ENCODE data around the gene ZNF808.
"Not testable (repeated sequence)": the region's sequence is repeated elsewhere in the genome, so short reads cannot be mapped to it uniquely, and the experiment has no call there.

ZNF808 gene

GRCh38 chr19:52527134-52527955 lies at the start of gene ZNF808:
ZNF808 (plus strand) TSS chr19:52527668; CDS start chr19:52543285, 15,617 bp downstream.
- peak; percentile 88 for DNase-seq

- not testable (repeated sequence) for DNase-seq
These were observed 43.2 kb upstream of the ZNF808 start for GRCh38 chr19:52484111-52484743.

DNA sequence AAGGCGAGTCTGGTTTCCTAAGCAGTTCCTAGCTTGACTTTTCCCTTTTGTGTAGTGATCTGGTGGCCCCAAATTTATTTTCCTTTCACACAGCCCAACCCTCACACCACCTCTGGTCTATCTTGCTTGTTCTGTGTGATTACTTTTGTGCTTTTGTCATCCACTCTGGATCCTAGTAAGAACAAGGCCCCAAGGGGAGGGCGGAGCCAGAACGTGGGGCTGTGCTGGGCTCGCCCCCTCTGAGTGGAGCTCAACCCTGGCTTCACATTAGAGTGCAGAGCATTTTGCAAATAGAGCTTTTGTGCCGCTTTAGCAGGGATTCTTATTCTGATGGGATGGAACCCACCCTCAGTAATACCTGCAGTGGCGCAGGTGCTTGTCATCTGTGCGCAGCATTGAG lies 42.4 kb upstream of the ZNF808 start:
- DNase-seq = not testable (repeated sequence)

- not testable (repeated sequence) for DNase-seq
These were observed 41.8 kb upstream of the ZNF808 start for GRCh38 chr19:52485561-52486240.

DNA sequence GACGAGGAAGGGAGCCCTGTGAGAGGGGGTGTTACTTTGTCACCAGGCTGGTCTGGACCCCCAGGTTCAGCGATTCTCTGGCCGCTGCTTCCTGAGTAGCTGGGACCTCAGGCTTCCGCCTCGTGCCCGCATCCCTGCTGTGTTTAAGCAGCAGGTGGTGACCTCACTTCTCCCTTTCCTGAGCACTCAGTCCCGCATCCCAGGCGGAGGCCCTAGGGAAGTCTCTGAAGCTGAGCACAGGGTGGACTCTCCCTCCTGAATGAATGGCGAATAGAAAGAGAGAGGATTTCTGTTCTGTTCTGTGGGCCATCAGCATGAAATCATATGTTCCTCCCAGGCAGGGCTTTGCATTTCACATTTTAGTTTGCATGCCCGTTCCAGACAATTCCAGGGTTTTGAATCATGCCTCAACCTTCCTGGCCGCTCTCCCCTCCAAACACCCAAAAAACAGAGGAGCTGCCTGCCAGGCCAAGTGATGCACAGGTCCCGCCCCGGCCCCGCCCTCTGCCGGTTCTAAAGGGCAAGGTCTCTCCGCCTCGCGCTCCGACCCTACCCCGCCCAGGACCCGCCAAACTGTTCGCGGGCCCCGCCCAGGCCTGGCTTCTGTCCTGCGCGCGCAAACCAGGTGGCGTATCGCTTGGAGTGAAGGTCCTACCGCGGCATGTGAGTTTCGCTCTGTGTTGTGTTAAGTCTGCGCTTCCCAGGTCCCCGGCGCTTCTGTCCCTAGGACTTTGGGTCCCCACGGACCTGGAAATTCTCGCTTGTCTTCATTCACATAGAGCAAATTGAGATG lies 35.1 kb upstream of the ZNF808 start:
- no peak for DNase-seq

GRCh38 chr19:52492994-52493470 lies 34.4 kb upstream of the ZNF808 start:
- no peak for DNase-seq

GRCh38 chr19:52494518-52494917 lies 33.0 kb upstream of the ZNF808 start:
- no peak for DNase-seq

- no peak for DNase-seq
These were observed 28.9 kb upstream of the ZNF808 start for GRCh38 chr19:52498571-52498970.

- DNase-seq = not testable (repeated sequence)
These were observed 27.0 kb upstream of the ZNF808 start for GRCh38 chr19:52500474-52500873.

DNA sequence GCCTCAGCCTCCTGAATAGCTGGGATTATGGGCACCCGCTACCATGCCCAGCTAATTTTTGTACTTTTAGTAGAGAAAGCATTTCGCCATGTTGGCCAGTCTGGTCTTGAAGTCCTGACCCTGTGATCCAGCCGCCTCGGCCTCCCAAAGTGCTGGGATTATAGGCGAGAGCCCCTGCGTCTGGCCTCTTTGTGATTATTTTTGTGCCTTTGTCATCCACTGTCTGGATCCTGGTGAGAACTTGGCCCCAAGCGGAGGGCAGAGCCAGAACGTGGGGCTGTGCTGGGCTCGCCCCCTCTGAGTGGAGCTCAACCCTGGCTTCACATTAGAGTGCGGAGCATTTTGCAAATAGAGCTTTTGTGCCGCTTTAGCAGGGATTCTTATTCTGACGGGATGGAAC lies 26.5 kb upstream of the ZNF808 start:
- not testable (repeated sequence) for DNase-seq

GRCh38 chr19:52507266-52507665 lies 20.2 kb upstream of the ZNF808 start:
- no peak for DNase-seq

GRCh38 chr19:52516191-52516590 lies 11.3 kb upstream of the ZNF808 start:
- DNase-seq = no peak

DNA sequence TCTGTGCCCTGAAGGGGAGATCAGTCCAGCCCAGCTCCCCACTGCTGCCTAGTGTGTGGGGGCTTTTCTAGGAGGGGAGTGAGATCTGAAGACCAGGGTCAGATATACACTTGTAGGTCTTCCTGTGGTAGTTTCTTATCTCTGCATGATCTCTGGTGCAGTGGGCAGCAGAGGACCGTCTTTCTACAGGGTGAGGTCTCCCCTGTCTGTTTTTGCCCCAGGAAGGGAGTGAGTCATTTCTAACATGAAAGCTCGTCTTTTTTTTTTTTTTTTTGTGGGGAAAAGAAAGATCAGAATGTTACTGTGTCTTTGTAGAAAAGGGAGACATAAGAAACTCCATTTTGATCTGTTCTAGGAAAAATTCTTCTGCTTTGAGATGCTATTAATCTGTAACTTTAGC lies 8.8 kb upstream of the ZNF808 start:
- no peak for DNase-seq

DNA sequence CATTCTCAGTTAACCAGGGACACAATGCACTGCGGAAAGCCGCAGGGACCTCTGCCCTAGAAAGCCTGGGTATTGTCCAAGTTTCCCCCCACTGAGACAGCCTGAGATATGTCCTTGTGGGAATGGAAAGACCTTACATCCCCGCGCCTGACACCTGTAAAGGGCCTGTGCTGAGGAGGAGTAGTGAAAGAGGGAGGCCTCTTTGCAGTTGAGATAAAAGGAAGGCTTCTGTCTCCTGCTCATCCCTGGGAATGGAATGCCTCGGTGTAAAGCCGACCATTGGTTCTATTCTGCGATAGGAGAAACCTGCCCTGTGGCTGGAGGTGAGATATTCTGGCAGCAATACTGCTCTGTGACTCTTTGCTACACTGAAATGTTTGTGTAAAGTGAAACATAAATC lies 8.3 kb upstream of the ZNF808 start:
- not testable (repeated sequence) for DNase-seq

DNA sequence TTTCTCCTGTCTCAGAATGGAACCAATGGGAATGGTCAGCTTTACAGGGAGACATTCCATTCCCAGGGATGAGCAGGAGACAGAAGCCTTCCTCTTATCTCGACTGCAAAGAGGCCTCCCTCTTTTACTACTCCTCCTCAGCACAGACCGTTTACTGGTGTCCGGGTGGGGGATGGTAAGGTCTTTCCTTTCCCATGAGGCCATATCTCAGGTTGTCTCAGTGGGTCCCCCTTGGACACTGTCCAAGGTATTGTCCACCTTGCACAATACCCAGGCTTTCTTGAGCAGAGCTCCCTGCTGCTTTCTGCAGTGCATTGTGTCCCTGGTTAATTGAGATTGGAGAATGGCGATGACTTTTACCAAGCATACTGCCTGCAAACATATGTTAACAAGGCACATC lies 7.5 kb upstream of the ZNF808 start:
- no peak for DNase-seq

- DNase-seq = no peak
These were observed 4.9 kb upstream of the ZNF808 start for GRCh38 chr19:52522551-52522950.

DNA sequence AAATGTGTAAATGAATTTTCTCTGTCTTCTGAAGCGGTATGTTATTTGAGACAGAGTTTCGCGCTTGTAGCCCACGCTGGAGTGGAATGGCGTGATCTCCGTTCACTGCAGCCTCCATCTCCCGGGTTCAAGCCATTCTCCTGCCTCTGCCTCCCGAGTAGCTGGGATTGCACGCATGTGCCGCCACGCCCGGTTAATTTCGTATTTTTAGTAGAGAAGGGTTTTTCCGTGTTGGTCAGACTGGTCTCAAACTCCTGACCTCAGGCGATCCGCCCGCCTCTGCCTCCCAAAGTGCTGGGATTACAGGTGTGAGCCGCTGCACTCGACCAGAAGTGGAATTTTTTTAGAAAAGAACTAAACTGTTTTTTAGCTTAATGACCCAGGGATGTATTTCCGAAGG lies 3.4 kb upstream of the ZNF808 start:
- DNase-seq = no peak

DNA sequence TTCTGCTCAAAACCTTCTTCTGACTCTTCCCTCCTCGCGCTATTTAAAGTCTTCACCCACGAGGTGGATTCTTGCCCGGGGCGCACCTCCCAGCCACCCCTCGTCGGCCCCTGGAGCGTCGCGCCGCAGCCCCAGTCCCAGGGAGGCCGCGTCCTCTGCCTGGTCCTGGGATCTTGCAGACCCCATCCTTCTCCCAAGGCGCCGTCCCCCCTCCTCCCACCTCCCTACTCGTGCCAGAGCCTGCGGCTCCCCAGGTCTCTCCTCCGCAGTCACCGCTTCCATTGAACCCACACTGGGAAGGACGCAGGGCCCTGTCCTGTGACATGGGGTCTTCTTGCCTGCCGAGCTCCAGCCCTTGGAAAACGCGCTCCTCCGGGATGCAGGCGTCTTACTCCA lies 486 bp downstream of the ZNF808 start:
- DNase-seq = no peak

GRCh38 chr19:52532480-52532879 lies 5.0 kb downstream of the ZNF808 start:
- no peak for DNase-seq

DNA sequence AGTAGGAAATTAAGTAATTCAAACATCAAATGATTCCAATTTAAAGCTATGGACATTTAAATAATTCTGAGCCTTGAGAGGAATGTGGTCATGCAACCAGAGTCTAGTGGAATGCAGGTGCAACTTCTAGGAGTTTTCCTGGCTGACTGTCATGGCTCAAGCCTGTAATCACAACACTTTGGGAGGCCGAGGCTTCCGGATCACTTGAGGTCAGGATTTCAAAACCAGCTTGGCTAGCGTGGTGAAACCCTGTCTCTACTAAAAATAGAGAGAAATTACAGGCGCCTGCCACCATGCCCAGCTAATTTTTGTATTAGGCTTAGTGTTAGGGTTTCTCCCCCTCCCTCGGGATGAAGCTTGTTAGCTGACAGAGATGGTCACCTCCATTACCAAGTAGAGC lies 6.4 kb downstream of the ZNF808 start:
- no peak for DNase-seq

DNA sequence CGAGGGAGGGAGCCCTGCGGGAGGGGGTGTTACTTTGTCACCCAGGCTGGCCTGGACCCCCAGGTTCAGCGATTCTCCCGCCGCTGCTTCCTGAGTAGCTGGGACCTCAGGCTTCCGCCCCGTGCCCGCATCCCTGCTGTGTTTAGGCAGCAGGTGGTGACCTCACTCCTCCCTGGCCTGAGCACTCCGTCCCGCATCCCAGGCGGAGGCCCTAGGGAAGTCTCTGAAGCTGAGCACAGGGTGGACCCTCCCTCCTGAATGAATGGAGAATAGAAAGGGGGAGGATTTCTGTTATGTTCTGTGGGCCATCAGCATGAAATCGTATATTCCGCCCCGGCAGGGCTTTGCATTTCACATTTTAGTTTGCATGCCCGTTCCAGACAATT lies 7.9 kb downstream of the ZNF808 start:
- not testable (repeated sequence) for DNase-seq

GRCh38 chr19:52535771-52536447 lies 8.4 kb downstream of the ZNF808 start:
- peak; percentile 79 for DNase-seq
